K562 (cell line): Measurements from ENCODE around the gene GMEB2. TPM values are rescaled to one million over a fixed set of nuclear protein-coding genes. Genes with fewer than 3 reads are reported as not detected.

Experiments
- ATAC-seq: fragments of 200-7000 bp; cut with Tn5 transposase; 3 replicates; pipeline ENCODE4 v1.9.1; 2020; ENCODE audit warnings: moderate library complexity
- BruUV-seq: library from RNA; stranded (reverse); fragments of 400-500 nt; replicated peaks from 2 replicates; lab custom pipeline; 2021; lab: Mats Ljungman, UMichigan
- CTCF ChIA-PET: fragments of 300-600 bp; formaldehyde crosslinking; extraction: SDS; loops from one replicate; lab custom pipeline; 2021; ENCODE audit warnings: low intra/inter-chr PET ratio; lab: Yijun Ruan, JAX
- POLR2A ChIA-PET: fragments of 300-600, 350-650 bp; sonication (Branson Sonifier 250); formaldehyde crosslinking; extraction: SDS; loops from one replicate; lab custom pipeline; 2021; ENCODE audit warnings: antibody characterized with exemption, inconsistent platforms; lab: Yijun Ruan, JAX
- DNase-seq, 4 experiments: peaks; one replicate each; pipeline versions ENCODE4 v3.0.0 to v3.0.0-alpha.2; 2011 to 2018; ENCODE audit warnings: low spot score in 3 of 4, mixed read lengths in 3 of 4; ENCODE audit errors: extremely low read depth in 1 of 4
- FAIRE-seq: peaks from 2 replicates; lab custom pipeline; 2011; peaks lifted over from hg19 to GRCh38; lab: Jason Lieb, UNC
- H2AFZ ChIP-seq: 2 replicates; pipeline ENCODE4 v1.6.0; 2011; ENCODE audit warnings: low read depth, low read length, control low read depth, inconsistent platforms
- H3K27ac ChIP-seq: fragments of 200-600 bp; 3 replicates; pipeline ENCODE4 v1.8.0; 2011; ENCODE audit warnings: low read depth, mild to moderate bottlenecking, control low read depth, inconsistent platforms, low read length, moderate library complexity, mixed read lengths; ENCODE audit errors: extremely low read depth
- H3K27me3 ChIP-seq, 2 experiments: fragments of 300-600 bp in 1 of 2; 2 replicates in 1 of 2; 3 replicates in 1 of 2; pipeline versions ENCODE4 v1.6.0 to v1.8.0; 2011; ENCODE audit warnings: inconsistent platforms in 2 of 2, low read length in 2 of 2, mild to moderate bottlenecking in 1 of 2, mixed read lengths in 1 of 2, moderate library complexity in 1 of 2; ENCODE audit not compliant: control insufficient read depth in 2 of 2, insufficient read depth in 2 of 2
- H3K36me3 ChIP-seq: fragments of 300-600 bp; 3 replicates; pipeline ENCODE4 v1.8.0; 2011; ENCODE audit warnings: mild to moderate bottlenecking, low read length, inconsistent platforms; ENCODE audit not compliant: control insufficient read depth, insufficient read depth
- H3K4me1 ChIP-seq, 2 experiments: fragments of 200-600 bp in 1 of 2; replicated peaks in 1 of 2; 2 replicates in 1 of 2; 3 replicates in 1 of 2; pipeline versions ENCODE4 v1.5.1 to v1.8.0; 2011; ENCODE audit warnings: inconsistent platforms in 2 of 2, low read length in 2 of 2, mild to moderate bottlenecking in 1 of 2, mixed read lengths in 1 of 2, moderate library complexity in 1 of 2; ENCODE audit not compliant: control insufficient read depth in 2 of 2, insufficient read depth in 2 of 2
- H3K4me2 ChIP-seq: 2 replicates; pipeline ENCODE4 v1.6.1; 2011; ENCODE audit warnings: low read length, control low read depth, inconsistent platforms, mixed read lengths; ENCODE audit not compliant: insufficient read depth
- H3K4me3 ChIP-seq: fragments of 200-600 bp; sonication (generic), shearing (Covaris generic); 2 replicates; pipeline ENCODE4 v1.5.1; 2016; ENCODE audit warnings: control low read depth, inconsistent platforms
- H3K79me2 ChIP-seq: fragments of 200-600 bp; 3 replicates; pipeline ENCODE4 v1.8.0; 2011; ENCODE audit warnings: low read length, inconsistent platforms; ENCODE audit not compliant: control insufficient read depth, insufficient read depth
- H3K9ac ChIP-seq, 2 experiments: 2 replicates each; pipeline versions ENCODE4 v1.6.0 to v1.6.1; 2011; ENCODE audit warnings: low read depth in 2 of 2, low read length in 2 of 2, control low read depth in 1 of 2, inconsistent platforms in 1 of 2, mild to moderate bottlenecking in 1 of 2, mixed read lengths in 1 of 2; ENCODE audit not compliant: insufficient read depth in 1 of 2
- H3K9me1 ChIP-seq: one replicate; pipeline ENCODE4 v1.6.0; 2011; ENCODE audit warnings: inconsistent platforms, mild to moderate bottlenecking, low read length, moderate library complexity; ENCODE audit not compliant: control insufficient read depth, insufficient read depth
- H3K9me3 ChIP-seq: replicated peaks from 2 replicates; pipeline ENCODE4 v1.5.1; 2011; ENCODE audit warnings: low read depth, low read length, inconsistent platforms; ENCODE audit not compliant: control insufficient read depth, insufficient read depth
- H4K20me1 ChIP-seq: replicated peaks from 2 replicates; pipeline ENCODE4 v1.6.1; 2011; ENCODE audit warnings: low read length, inconsistent platforms, mixed read lengths; ENCODE audit not compliant: control insufficient read depth, insufficient read depth
- ELF1 ChIP-seq: fragments of 200-800 bp; sonication (Bioruptor generic); IDR thresholded peaks from 2 replicates; pipeline ENCODE4 v1.6.1; 2016; ENCODE audit warnings: missing genetic modification characterization, missing compliant biosample characterization
- HNRNPL ChIP-seq: fragments of 200-400 bp; formaldehyde crosslinking; IDR thresholded peaks from 2 replicates; pipeline ENCODE4 v1.6.1; 2017; ENCODE audit warnings: low read depth, mild to moderate bottlenecking, low read length
- MYC ChIP-seq, 2 experiments: fragments of 250-450 bp in 1 of 2; sonication (Bioruptor Pico) in 1 of 2; IDR thresholded peaks; 2 replicates each; pipeline versions ENCODE4 v1.5.1 to v1.6.1; 2012 to 2021; ENCODE audit warnings: low read depth in 2 of 2, borderline replicate concordance in 1 of 2, improper control_type of control experiment in 1 of 2, low read length in 1 of 2, mild to moderate bottlenecking in 1 of 2, moderate library complexity in 1 of 2
- RBBP5 ChIP-seq: fragments of 200-600 bp; sonication (generic); IDR thresholded peaks from 2 replicates; pipeline ENCODE4 v1.6.1; 2012; ENCODE audit warnings: borderline replicate concordance, mild to moderate bottlenecking, low read length, control low read depth, inconsistent platforms; ENCODE audit not compliant: insufficient read depth, poor library complexity, severe bottlenecking
- ZNF57 ChIP-seq: fragments of 450-650 bp; formaldehyde crosslinking; IDR thresholded peaks from 2 replicates; pipeline ENCODE4 v1.4.0; 2020; ENCODE audit warnings: mild to moderate bottlenecking, moderate library complexity
- ZNF695 ChIP-seq: fragments of 450-650 bp; formaldehyde crosslinking; IDR thresholded peaks from 2 replicates; pipeline ENCODE4 v1.4.0; 2020; ENCODE audit warnings: mild to moderate bottlenecking, moderate library complexity
- WGBS: fragments of 100-300 bp; shearing (Covaris generic); methylation state at CpG from one replicate; pipeline ENCODE4 v1.1.6; 2016; ENCODE audit warnings: low coverage, mixed read lengths; ENCODE audit not compliant: insufficient coverage; ENCODE audit errors: missing lambda C conversion rate; 5-methylcytosine and 5-hydroxymethylcytosine counted together
- in situ Hi-C: fragments of 300-500 bp; cut with MboI; formaldehyde crosslinking; loops from 4 replicates; pipeline ENCODE4 v1.15.0; 2018; ENCODE audit warnings: inconsistent platforms, mixed read lengths
- intact Hi-C: fragments of 100-400 bp; cut with micrococcal nuclease; formaldehyde crosslinking; loops from 2 replicates; pipeline ENCODE4 v1.14.2; 2022
- polyA plus RNA-seq, 8 experiments: library from polyadenylated mRNA; depleted of rRNA in 4 of 8; stranded (reverse) in 5 of 8; unstranded in 3 of 8; fragments of >200 nt; fragmentation: Nextera tagmentation in 2 of 8; fragmentation: Illumina TruSeq in 1 of 8; extraction: Ambion mirVana in 2 of 8; extraction: Trizol in 1 of 8; gene quantifications; 2 replicates each; pipeline versions ENCODE4 v1.2.1 to v1.2.3, GENCODE V29; 2011 to 2014; ENCODE audit warnings: inconsistent platforms in 1 of 8, missing spikeins in 1 of 8
- total RNA-seq, 7 experiments: library from RNA; depleted of rRNA in 6 of 7; stranded (reverse); fragments of >200 nt in 6 of 7; fragmentation: Illumina TruSeq in 2 of 7; extraction: Trizol in 2 of 7; gene quantifications; 2 replicates each; pipeline versions ENCODE4 v1.2.1 to v1.2.3, GENCODE V29; 2011 to 2021; ENCODE audit warnings: low replicate concordance in 1 of 7
- TF ChIP-seq, protein P1 (sequence below): fragments of 250-450 bp; sonication (Bioruptor Pico); IDR thresholded peaks from 2 replicates; pipeline ENCODE4 v1.8.0; 2021; ENCODE audit warnings: borderline replicate concordance, mild to moderate bottlenecking, moderate library complexity; ENCODE audit not compliant: poor library complexity, severe bottlenecking

The GMEB2 gene
- total and polyA plus RNA-seq, 9 of the 15 experiments (the other 6 are each of a cell fraction or from before 2014, with no cell fraction given): 0.03 to 13.9 (median 6.3) TPM

DNA sequence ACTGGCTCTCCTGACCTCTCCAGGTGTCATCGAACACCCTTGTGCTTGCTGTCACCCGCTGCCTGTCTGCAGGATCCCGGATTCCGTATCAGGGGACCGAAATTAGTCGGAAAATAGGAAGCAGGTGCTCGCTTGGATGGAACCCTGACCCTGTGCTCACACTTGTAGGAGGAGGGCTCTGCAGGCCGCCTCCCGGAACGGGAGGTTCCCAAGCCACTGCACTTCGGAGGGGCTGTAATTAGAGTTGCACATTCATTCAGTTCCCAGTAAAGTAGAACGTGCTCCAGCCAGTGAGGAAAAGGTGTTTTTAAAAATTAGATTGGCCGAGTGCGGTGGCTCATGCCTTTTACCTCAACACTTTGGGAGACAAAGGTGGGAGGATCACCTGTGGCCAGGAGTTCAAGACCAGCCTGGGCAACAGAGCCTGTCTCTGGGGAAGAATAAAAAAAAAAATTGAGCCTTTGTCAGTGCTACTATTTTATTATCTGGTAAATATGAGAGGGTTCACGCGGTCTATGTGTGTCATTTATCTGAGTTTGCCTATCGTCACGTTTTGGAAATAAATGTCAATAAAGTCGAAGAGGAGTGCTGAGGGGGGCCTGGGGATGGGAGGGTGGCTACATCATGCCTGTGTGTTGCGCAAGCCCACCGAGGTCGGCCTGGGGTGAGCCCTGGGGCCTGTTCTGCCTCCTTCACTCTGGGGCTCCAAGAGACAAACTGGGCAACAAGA is 1.5 kb upstream of the GMEB2 start (continued):
- TF ChIP-seq, protein P1, sequence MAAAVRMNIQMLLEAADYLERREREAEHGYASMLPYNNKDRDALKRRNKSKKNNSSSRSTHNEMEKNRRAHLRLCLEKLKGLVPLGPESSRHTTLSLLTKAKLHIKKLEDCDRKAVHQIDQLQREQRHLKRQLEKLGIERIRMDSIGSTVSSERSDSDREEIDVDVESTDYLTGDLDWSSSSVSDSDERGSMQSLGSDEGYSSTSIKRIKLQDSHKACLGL (CRISPR knock-in tag): peak; percentile 73
- no peak for TF ChIP-seq ZNF57 (CRISPR knock-in tag)
- peak; percentile 56; the same call in 1 of the 2 replicates for TF ChIP-seq ELF1 (tag)
- TF ChIP-seq RBBP5: peak; percentile 69
- no peak for TF ChIP-seq ZNF695 (CRISPR knock-in tag)
- TF ChIP-seq, all 486 proteins: peak for 175

DNA sequence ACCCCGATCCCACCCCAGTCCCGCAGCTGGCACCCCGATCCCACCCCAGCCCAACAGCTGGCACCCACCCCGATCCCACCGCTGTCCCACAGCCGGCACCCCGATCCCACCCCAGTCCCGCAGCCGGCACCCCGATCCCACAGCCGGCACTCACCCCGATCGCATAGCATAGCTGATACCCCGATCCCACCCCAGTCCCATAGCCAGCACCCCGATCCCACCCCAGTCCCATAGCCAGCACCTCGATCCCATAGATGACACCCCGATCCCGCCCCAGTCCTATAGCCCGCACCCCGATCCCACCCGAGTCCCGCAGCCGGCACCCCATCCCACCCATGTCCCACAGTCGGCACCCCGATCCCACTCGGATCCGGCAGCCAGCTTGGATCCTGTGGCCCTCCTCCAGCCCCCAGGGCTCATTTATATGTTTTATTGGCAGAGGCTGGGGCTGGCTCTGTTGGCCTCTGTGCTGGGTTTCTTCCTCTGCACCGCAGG is 897 bp upstream of the GMEB2 start:
- no peak for FAIRE-seq

More for the DNA sequence above, 897 bp upstream of the GMEB2 start:
- CTCF ChIA-PET: no interaction called here
- no peaks in the 10 kb centered on the region for H3K9me3 ChIP-seq
- peak; percentile 50 for ATAC-seq
- H3K4me2 ChIP-seq: peak overlapping the region; percentile 88
- BruUV-seq: no TSS peak
- no peaks in the 10 kb centered on the region for H3K9me1 ChIP-seq
- peaks cover 7 to 44% of the 10 kb centered on the region in 2 experiments; a peak in 4 of 5 replicates for H3K4me1 ChIP-seq
- 2% methylated on average over 16 of the region's 28 CpGs for WGBS
- peak overlapping the region; percentile 80 for H3K27ac ChIP-seq
- POLR2A ChIA-PET: interaction anchor here (0.5 to 0.6 kb wide), 3 partner anchors 54 to 916 kb away, joined by 3 to 4 read pairs (median 4); no protein-coding TSS in a partner anchor
- H3K79me2 ChIP-seq: peaks cover 54% of the 10 kb centered on the region
- peak overlapping the region; percentile 99 for H3K4me3 ChIP-seq
- peaks cover 5% of the 10 kb centered on the region; the same call in 1 of the 3 replicates for H3K36me3 ChIP-seq
- DNase-seq: peak in 3 of 4 experiments; percentile 22 to 27 (median 26)
- H2AFZ ChIP-seq: peak overlapping the region; percentile 73; the same call in 1 of the 2 replicates
- H4K20me1 ChIP-seq: no peaks in the 10 kb centered on the region
- H3K9ac ChIP-seq: peak overlapping the region; percentile 81 to 99
- no peaks in the 10 kb centered on the region for H3K27me3 ChIP-seq
- TF ChIP-seq MYC (IDR thresholded peaks at IDR 0.05; ENCODE audit: low read depth, low read length): no peak
- no peak for TF ChIP-seq MYC (CRISPR knock-in tag; IDR thresholded peaks at IDR 0.05; ENCODE audit: borderline replicate concordance, low read depth)
- 0 out of 2 replicates have a peak, but pooled peaks have one; percentile 6 for TF ChIP-seq HNRNPL
- in situ Hi-C loops: no loop called here
- intact Hi-C loops: no loop called here
